Effector memory CD4-positive, alpha-beta T cell (primary cell): ENCODE results near the gene HMCN2.

ENCODE experiments used
- DNase-seq, 3 donors: peaks; one replicate each; pipeline ENCODE4 v3.0.0-alpha.2; 2020
- H3K27ac ChIP-seq: 2 replicates; pipeline ENCODE4 v1.7.0; 2013; ENCODE audit warnings: mild to moderate bottlenecking, low read length, moderate library complexity; ENCODE audit not compliant: insufficient read depth, poor library complexity, severe bottlenecking
- H3K27me3 ChIP-seq: replicated peaks from 2 replicates; pipeline ENCODE4 v1.7.0; 2013; ENCODE audit warnings: mild to moderate bottlenecking, low read length; ENCODE audit not compliant: insufficient read depth, control insufficient read depth, poor library complexity, severe bottlenecking
- H3K36me3 ChIP-seq: 2 replicates; pipeline ENCODE4 v1.7.0; 2013; ENCODE audit warnings: mild to moderate bottlenecking, low read length, moderate library complexity; ENCODE audit not compliant: control insufficient read depth, insufficient read depth
- H3K4me1 ChIP-seq: 2 replicates; pipeline ENCODE4 v1.7.0; 2013; ENCODE audit warnings: low read length, mild to moderate bottlenecking; ENCODE audit not compliant: control insufficient read depth, insufficient read depth, poor library complexity, severe bottlenecking
- H3K4me3 ChIP-seq: 2 replicates; pipeline ENCODE4 v1.7.0; 2013; ENCODE audit warnings: low read length, low read depth, mild to moderate bottlenecking; ENCODE audit not compliant: insufficient read depth, poor library complexity, severe bottlenecking
- H3K9me3 ChIP-seq: 2 replicates; pipeline ENCODE4 v1.7.0; 2013; ENCODE audit warnings: mild to moderate bottlenecking, low read length, moderate library complexity; ENCODE audit not compliant: control insufficient read depth

Gene HMCN2

GRCh38 chr9:130315446-130316226 is 50.1 kb downstream of the HMCN2 start:
- Histone ChIP-seq H3K36me3 (no peaks in the 10 kb centered on the region), H3K27ac (no peak overlapping the region), H3K4me1 (no peaks in the 10 kb centered on the region), H3K4me3 (no peak overlapping the region), H3K9me3 (no peaks in the 10 kb centered on the region), H3K27me3 (no peaks in the 10 kb centered on the region)
- no peak for DNase-seq

DNA sequence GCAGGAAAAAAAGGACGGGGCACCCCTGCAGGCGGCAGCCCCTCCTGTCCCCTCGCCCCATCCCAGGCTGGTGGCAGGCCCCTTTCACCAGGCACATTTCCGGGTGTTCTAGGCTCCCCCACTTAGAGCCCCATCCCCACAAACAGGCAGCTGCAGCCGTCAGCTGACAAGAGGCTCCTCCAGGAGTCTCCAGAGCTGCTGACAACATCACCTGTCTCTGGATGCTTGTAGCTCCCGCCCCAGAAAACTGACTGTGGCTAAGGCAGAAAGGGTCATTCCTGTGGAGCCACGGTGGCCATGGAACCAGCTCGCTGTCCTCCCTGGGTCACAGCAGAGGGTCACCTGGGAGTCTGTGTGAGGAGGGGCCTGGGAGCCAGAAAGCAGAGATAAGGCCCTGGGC is 50.9 kb downstream of the HMCN2 start:
- H3K4me3 ChIP-seq: no peak overlapping the region
- H3K27ac ChIP-seq: no peak overlapping the region
- H3K4me1 ChIP-seq: no peaks in the 10 kb centered on the region
- no peaks in the 10 kb centered on the region for H3K36me3 ChIP-seq
- no peak for DNase-seq
- no peaks in the 10 kb centered on the region for H3K27me3 ChIP-seq
- no peaks in the 10 kb centered on the region for H3K9me3 ChIP-seq

DNA sequence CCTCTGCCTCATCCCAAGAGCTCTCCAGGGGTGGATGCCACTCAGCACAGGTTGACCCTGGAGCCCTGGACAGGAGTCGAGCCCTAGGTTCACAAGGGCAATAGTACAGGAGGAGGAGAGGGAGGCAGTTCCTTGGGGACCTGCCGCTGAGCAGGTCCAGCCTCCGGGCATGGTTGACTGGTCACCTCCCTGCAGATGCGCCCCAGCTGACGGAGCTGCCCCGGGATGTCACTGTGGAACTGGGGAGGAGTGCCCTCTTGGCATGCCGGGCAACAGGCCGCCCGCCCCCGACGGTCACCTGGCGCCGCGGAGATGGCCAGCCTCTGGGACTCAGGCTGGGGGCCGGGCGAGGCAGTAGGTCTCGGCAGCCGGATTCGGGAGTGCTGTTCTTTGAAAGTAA is 53.7 kb downstream of the HMCN2 start:
- Histone ChIP-seq H3K36me3 (no peaks in the 10 kb centered on the region), H3K27ac (no peak overlapping the region), H3K4me3 (no peak overlapping the region), H3K9me3 (no peaks in the 10 kb centered on the region), H3K4me1 (no peaks in the 10 kb centered on the region), H3K27me3 (no peaks in the 10 kb centered on the region)
- no peak for DNase-seq

GRCh38 chr9:130319944-130320712 is 54.6 kb downstream of the HMCN2 start:
- Histone ChIP-seq H3K36me3 (no peaks in the 10 kb centered on the region), H3K4me1 (no peaks in the 10 kb centered on the region), H3K9me3 (no peaks in the 10 kb centered on the region), H3K4me3 (no peak overlapping the region), H3K27me3 (no peaks in the 10 kb centered on the region), H3K27ac (no peak overlapping the region)
- no peak for DNase-seq

DNA sequence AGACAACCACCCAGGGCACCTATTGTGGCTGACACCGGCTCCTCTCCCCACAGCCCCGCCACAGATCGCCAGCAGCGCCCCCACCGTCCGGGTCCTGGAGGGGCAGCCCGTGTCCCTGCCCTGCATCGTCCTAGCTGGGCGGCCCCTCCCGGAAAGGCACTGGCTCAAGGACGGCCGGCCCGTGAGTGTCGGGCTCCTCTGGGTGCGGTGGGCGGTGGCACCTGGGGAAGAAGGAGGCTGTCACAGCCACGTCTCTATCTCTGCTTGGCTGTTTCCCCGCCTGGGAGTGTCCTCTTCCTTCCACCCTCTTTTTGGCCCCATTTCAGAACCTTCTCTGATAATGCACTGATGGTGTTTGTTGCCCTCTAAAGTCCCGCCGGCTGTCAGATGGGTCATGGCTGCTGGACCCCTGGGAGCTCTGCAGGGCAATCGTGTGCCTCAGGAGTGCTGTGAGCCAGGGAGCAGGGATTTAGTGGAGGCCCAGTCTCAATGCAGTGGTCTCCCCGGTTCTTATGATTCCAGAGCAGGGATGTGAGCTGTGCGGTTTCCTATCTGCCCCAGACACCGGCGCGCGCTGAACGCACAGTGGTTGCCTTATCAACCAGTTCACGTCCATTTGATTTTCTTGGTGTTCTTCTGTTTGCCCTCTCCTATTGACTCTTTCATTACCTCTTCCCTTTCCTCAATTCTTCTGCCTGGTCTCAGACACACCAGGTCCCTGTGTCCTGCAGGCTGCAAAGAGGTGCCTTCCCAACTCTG is 55.3 kb downstream of the HMCN2 start:
- H3K27ac ChIP-seq: no peak overlapping the region
- no peaks in the 10 kb centered on the region for H3K27me3 ChIP-seq
- DNase-seq: no peak
- no peaks in the 10 kb centered on the region for H3K36me3 ChIP-seq
- no peak overlapping the region for H3K4me3 ChIP-seq
- no peaks in the 10 kb centered on the region for H3K4me1 ChIP-seq
- no peaks in the 10 kb centered on the region for H3K9me3 ChIP-seq

GRCh38 chr9:130321539-130321938 is 56.0 kb downstream of the HMCN2 start:
- no peaks in the 10 kb centered on the region for H3K9me3 ChIP-seq
- DNase-seq: no peak
- peaks cover 5% of the 10 kb centered on the region for H3K27me3 ChIP-seq
- H3K4me3 ChIP-seq: no peak overlapping the region
- H3K27ac ChIP-seq: no peak overlapping the region
- no peaks in the 10 kb centered on the region for H3K4me1 ChIP-seq
- no peaks in the 10 kb centered on the region for H3K36me3 ChIP-seq

DNA sequence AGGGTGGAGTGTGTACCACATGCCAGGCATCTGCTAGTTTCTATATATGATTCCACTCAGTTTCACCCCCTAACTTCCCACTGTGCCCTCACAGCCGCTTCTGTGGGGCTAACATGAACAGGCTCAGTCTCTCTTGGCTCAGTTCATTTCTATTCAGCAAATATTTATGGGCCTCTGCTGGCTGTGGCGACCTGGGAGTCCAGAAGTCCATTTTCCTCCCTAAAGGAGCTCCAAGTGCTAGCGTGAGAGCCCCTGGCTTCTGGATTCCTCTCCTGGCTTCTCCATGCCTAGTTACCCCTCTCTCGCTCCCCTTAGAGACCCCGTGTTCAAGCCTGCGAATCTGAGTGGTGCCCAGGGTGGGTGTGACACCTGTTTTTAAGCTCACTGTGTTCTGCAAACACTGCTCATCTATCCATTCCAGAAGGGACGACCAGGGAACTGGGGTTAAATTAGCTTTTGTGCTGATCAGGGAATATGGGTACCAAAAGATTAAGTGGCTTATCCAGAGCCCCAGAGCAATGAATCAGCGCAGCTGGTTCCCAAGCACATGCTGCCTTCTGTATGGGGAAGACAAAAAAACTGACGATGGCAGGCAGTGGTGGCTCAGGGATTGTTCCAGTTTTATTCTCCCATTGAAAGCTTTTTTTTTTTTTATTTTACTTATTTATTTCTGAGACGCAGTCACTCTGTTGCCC is 57.6 kb downstream of the HMCN2 start:
- Histone ChIP-seq H3K4me3 (no peak overlapping the region), H3K9me3 (no peaks in the 10 kb centered on the region), H3K27me3 (peaks cover 14% of the 10 kb centered on the region), H3K27ac (no peak overlapping the region), H3K4me1 (no peaks in the 10 kb centered on the region), H3K36me3 (no peaks in the 10 kb centered on the region)
- no peak for DNase-seq

DNA sequence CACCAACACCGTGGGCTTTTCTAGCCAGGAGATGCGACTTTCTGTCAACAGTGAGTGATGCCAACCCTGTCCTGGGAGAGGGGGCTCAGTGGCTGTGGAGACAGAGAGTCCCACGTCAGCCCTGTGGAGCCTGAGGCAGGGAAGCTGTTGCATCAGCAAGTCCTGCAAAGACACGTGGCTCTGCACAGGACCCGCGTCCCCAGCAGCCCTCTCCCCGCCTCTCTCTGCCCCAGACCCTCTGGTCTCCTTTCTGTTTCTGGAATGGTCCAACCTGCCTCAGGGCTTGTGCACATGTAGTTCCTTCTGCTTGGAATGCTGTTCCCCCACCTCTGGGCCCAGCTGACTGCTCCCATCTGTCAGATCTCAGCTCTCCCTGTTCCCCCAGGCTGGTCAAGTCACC is 60.4 kb downstream of the HMCN2 start:
- DNase-seq: no peak
- Histone ChIP-seq H3K27ac (no peak overlapping the region), H3K4me1 (no peaks in the 10 kb centered on the region), H3K9me3 (no peaks in the 10 kb centered on the region), H3K36me3 (no peaks in the 10 kb centered on the region), H3K27me3 (peaks cover 18% of the 10 kb centered on the region), H3K4me3 (no peak overlapping the region)

DNA sequence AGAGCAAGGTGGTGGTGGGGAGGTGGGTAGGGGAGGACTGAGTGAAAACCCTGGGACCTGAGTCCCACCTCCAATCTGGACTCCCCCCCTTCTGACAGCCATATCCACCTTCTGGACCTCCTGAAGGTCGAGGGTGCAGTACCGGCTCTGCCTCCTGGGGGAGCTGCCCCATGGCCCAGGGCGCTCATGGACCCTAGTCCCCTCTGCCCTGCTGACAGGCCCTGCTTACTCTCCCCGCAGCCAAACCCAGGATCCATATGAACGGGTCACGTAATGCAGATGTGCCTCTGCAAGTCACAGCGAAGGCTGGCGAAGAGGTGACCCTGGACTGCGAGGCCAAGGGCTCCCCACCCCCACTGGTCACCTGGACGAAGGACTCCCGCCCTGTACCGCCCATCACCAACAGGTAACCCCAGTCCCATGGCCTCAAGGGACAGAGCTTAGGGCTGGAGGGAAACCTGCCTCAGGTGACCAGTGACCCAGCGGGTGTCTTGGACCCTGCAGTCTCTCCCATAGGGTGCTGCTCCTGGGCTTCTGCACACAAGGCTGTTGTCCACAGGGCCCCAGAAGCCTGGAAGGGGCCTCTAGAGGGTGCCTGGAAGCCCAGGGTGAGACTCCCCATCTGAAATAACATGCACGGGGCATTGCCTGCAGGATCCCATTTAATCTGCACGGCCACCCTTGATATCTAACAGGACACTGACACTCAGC is 61.7 kb downstream of the HMCN2 start:
- no peak for DNase-seq
- peaks cover 18% of the 10 kb centered on the region for H3K27me3 ChIP-seq
- H3K36me3 ChIP-seq: no peaks in the 10 kb centered on the region
- H3K4me3 ChIP-seq: no peak overlapping the region
- H3K4me1 ChIP-seq: no peaks in the 10 kb centered on the region
- H3K9me3 ChIP-seq: no peaks in the 10 kb centered on the region
- H3K27ac ChIP-seq: no peak overlapping the region
